ENCODE measurements around the gene NCF4. TPM values are rescaled to one million over a fixed set of nuclear protein-coding genes. Genes with fewer than 3 reads are reported as not detected.

The NCF4 gene
- total and polyA plus RNA-seq, 2 of the 4 experiments (the other 2 are of a cell fraction), result not detected

DNA sequence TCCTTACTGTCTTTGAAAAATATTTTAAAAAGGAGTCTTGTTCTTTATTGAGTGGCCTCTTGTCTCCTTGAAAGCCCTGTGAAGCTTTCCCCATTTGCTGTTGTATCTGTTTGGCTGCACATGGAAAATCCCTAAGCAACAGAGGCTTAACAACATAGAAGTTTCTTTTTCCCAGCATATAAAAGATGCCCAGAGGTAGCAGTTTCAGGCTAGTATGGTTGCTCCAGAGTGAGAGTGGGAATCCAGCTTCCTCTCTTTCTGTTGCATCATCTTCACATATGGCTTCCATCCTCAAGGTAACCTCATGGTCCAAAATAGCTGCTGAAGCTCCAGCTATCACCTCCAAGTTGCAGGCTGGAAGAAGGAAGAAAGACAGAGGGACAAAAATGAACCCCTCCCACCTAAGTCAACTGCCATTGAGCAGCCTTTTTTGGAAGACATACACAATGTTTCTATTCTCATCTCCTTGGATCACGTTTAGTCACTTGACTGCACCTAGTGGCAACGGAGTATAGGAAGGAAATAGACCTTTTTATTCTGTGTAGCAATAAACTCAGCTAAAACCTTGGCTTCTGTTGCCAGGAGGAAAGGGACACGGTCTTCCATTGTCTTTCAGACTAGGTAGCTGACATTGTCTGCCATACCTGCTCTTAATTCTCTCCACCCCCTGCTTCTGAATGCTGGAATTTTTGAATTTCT is 57.9 kb downstream of the NCF4 start:
- no peak overlapping the region for H3K27ac ChIP-seq (ENCODE audit: insufficient read depth, low read length)
- H4K20me1 ChIP-seq (ENCODE audit: insufficient read depth, low read length), result no peaks in the 10 kb centered on the region
- H2BK5ac ChIP-seq (ENCODE audit: low read depth, low read length, poor library complexity, severe bottlenecking), result no peak overlapping the region
- BruUV-seq (replicated peaks), result no TSS peak
- dilution Hi-C loops (cut with HindIII; ENCODE audit: low sequenced_read_pairs, unreplicated experiment) (no loop called here), intact Hi-C loops (cut with micrococcal nuclease) (no loop called here), in situ Hi-C loops (cut with MboI; ENCODE audit: low sequenced_read_pairs) (no loop called here)
- ChIA-PET POLR2A (ENCODE audit: unreplicated experiment) (no interaction called here), CTCF (no interaction called here)
- TF ChIP-seq SMC3 (IDR thresholded peaks at IDR 0.05; ENCODE audit: low read depth, low read length) (no peak), CTCF (conservative IDR thresholded peaks at IDR 0.05; ENCODE audit: low read depth, low read length) (no peak), BHLHE40 (IDR thresholded peaks at IDR 0.05; ENCODE audit: low read depth, low read length) (no peak), POLR2A (IDR thresholded peaks at IDR 0.05; ENCODE audit: low read depth, low read length) (no peak), RCOR1 (IDR thresholded peaks at IDR 0.05; ENCODE audit: insufficient replicate concordance, low read length) (no peak), RFX5 (IDR thresholded peaks at IDR 0.05; ENCODE audit: low read depth, low read length) (no peak), CHD1 (IDR thresholded peaks at IDR 0.05; ENCODE audit: low read depth, low read length) (no peak), RAD21 (IDR thresholded peaks at IDR 0.05; ENCODE audit: low read length) (no peak), NFE2L2 (IDR thresholded peaks at IDR 0.05; ENCODE audit: low read depth, low read length) (no peak), CEBPB (IDR thresholded peaks at IDR 0.05; ENCODE audit: low read depth, low read length) (no peak), FOS (IDR thresholded peaks at IDR 0.05; ENCODE audit: low read depth, low read length) (no peak), MXI1 (IDR thresholded peaks at IDR 0.05; ENCODE audit: borderline replicate concordance, low read depth, low read length) (no peak), MAFK (IDR thresholded peaks at IDR 0.05; ENCODE audit: low read depth, low read length) (no peak), USF2 (IDR thresholded peaks at IDR 0.05; ENCODE audit: low read depth, low read length) (no peak)
- no peak overlapping the region for H3K14ac ChIP-seq (replicated peaks; ENCODE audit: low read depth, low read length)
- H3K27me3 ChIP-seq (ENCODE audit: control insufficient read depth, insufficient read depth, low read length), result peaks cover 13% of the 10 kb centered on the region
- no peak overlapping the region for H3K56ac ChIP-seq (ENCODE audit: extremely low read depth, insufficient read depth, low read length)
- no peak overlapping the region for H4K91ac ChIP-seq (ENCODE audit: insufficient read depth, low read depth, low read length)
- no peak overlapping the region for H2AK9ac ChIP-seq (replicated peaks; ENCODE audit: low read depth, low read length, poor library complexity)
- ATAC-seq (ENCODE audit: low read depth) (no peak), DNase-seq (no peak)
- H3K36me3 ChIP-seq (ENCODE audit: control insufficient read depth, insufficient read depth, low read length), result no peaks in the 10 kb centered on the region
- no CpG with 5 or more reads among the region's 3 CpGs for WGBS, 2 experiments (ENCODE audit: extremely low coverage in 2 of 2, insufficient read length in 1 of 2)
- H3K9ac ChIP-seq (ENCODE audit: low read depth, low read length), result no peak overlapping the region
- H2AK5ac ChIP-seq (ENCODE audit: low read depth, low read length), result no peak overlapping the region
- no peak overlapping the region for H2BK20ac ChIP-seq (ENCODE audit: low read depth, low read length)
- no peak overlapping the region for H3K18ac ChIP-seq (ENCODE audit: low read depth, low read length)
- H3K4me2 ChIP-seq (ENCODE audit: low read depth, low read length), result no peak overlapping the region
- no peak overlapping the region for H3K4me3 ChIP-seq (ENCODE audit: insufficient read depth, low read depth, low read length)
- H3K4me1 ChIP-seq (ENCODE audit: control insufficient read depth, insufficient read depth, low read length), result no peaks in the 10 kb centered on the region
- H2BK120ac ChIP-seq (ENCODE audit: low read depth, low read length), result no peak overlapping the region
- H3K9me3 ChIP-seq (ENCODE audit: control insufficient read depth, insufficient read depth, low read length), result peaks cover 2% of the 10 kb centered on the region; the same call in 1 of the 2 replicates
- no peak overlapping the region for H2BK15ac ChIP-seq (ENCODE audit: low read depth, low read length)
- H2AFZ ChIP-seq (replicated peaks; ENCODE audit: low read length, poor library complexity), result no peak overlapping the region
- no peaks in the 10 kb centered on the region for H3K79me1 ChIP-seq (ENCODE audit: low read depth in 1 of 2, low read length in 2 of 2)
- H3K23ac ChIP-seq (ENCODE audit: low read depth, low read length), result no peak overlapping the region
- no peak overlapping the region for H3K4ac ChIP-seq (ENCODE audit: low read depth, low read length)
- H4K5ac ChIP-seq (ENCODE audit: low read depth, low read length), result no peak overlapping the region
- no peaks in the 10 kb centered on the region for H3K9me1 ChIP-seq (ENCODE audit: insufficient read depth, low read length)
- H4K8ac ChIP-seq (ENCODE audit: low read depth in 2 of 2, low read length in 2 of 2), result no peak overlapping the region

Data from IMR-90 (cell line).